ENCODE measurements around the gene TFIP11.

The TFIP11 gene

DNA sequence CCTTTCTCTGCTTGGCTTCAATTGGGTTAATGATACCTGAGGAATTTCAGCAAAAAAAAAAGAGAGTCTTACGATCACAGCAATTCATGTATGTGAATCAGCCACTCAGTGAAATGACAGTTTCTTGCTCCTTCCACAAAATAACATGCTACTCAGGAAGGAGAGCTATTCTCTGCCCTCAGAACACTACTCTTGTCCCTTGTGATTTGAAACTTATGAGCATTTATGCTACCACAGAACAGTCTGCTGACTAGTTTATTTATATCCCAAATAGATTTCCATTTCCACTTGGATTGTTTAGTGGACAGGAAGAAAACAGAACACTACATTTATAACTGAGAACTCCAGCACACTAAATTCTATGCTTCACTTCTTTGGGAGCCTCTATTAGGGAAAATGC lies 8.5 kb downstream of the TFIP11 start:
- no peak for DNase-seq (ENCODE audit: low read depth)

DNA sequence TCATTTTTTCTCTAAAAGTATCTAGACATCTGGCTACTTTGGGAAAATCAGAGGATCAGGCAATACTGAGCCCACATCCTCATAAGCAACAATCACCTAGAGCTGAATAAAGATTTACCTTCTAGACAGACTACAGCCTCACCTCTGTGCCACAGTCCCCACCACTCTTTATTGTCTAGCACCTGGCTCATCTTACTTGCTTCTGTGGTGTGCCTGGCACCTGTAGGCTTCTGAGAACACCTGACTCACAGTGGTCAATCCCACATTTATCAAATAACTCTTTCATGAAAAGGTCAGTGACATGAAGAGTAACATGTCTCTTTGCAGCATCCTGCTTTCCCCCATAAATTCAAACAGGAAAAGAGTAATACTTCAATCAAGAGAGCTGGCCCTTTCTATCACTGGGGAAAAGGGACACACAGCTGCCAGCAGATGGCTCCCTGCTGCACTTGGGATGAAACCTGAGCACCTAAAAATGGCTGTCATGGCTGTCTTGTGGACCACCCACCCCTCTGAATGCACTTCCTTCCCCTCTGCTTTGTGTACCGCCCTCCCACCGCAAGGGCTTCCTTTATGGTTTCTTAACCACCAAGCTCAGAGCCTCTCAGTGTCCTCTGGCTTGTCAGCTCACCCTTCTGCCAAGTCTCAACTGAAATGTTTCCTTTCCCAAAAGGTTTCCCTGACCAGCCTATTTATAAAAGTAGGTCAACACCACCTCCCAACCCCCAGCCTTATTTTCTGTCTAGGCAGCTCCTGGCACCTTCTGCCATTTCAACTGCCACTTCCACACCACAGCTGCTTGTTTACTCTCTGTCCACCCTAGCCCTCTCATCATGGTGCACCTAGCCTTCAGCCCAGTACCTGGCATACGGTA lies 9.3 kb downstream of the TFIP11 start:
- peak; percentile 38 for DNase-seq (ENCODE audit: low read depth)

DNA sequence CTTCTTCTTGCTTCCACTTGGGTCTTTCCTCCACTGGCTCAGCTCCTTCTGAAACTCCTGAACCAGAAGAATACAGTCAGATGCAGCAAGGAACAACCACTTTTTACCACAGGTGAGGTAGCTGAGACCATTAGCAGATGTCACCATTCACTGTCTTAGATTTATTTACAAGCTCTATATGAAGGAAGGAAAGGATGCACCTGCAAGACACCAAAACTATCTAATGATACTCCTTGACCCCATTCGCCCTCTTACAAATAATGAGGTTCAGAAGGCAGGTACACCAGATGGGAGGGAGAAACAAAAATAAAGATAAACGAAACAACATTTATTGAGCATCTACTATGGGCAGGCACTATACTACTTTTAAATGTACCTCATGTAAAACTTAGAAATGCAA lies 10.3 kb downstream of the TFIP11 start:
- DNase-seq (ENCODE audit: low read depth), result no peak

DNA sequence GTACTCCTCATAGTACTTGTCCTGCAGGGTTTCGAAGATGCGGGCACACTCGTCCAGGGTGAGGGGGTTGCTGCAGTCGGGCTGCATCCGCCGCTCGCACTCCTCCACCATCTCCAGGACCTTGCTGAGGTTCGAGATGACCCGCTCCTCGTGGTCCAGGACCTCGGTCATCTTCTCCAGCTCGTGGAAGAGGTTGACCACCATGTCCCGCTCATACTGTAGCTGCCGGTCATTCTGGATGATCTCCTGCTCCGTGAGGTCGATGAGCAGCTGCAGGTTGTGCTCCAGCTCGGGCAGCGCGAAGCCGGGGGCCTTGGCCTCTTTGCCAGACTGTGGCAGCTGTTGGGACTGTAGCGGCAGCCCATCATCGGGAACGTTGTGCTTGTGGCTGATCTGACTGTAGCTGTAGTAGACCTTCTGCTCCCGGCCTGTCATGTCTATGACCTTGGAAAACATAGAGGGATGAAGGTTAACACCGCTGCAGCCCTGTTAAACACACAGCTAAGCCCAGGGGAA lies 13.0 kb downstream of the TFIP11 start:
- no peak for DNase-seq (ENCODE audit: low read depth)

DNA sequence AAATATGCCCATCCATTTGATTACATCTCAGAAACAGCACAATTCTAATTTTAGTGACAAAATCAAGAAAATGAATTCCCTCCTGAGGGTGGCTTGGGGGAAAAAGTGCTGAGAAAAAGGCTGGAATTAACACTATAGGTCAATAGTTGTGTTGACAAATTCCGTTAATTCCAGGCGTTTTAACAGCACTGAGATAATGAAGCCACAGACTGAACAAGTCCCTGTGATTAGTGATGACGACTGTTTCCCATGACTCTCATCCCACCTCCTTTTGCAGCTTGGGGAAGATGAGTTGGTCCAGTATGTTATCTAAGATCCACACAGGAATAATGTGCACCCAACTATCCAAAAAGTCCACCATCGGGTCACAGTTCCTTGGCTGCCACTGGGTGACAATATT lies 15.8 kb downstream of the TFIP11 start:
- DNase-seq (ENCODE audit: low read depth), result no peak

DNA sequence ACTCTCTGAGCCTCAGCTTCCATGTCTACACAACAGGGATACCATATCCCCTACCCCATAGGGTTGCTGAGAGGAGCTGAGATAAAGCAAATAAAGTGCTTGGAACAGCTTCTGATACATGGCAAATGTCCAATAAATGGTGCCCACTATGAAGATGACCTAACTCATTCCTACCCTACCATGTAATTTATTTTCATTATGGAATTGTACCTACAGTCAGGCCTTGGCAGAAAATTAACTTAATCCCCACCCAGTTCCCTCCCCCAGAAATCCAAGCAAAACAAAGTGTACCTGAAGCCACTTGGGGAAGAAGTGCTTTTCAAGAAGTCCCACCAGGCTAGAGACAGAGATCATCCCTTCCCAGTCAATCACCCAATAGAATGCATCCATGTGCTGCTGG lies 17.8 kb downstream of the TFIP11 start:
- DNase-seq (ENCODE audit: low read depth), result no peak

DNA sequence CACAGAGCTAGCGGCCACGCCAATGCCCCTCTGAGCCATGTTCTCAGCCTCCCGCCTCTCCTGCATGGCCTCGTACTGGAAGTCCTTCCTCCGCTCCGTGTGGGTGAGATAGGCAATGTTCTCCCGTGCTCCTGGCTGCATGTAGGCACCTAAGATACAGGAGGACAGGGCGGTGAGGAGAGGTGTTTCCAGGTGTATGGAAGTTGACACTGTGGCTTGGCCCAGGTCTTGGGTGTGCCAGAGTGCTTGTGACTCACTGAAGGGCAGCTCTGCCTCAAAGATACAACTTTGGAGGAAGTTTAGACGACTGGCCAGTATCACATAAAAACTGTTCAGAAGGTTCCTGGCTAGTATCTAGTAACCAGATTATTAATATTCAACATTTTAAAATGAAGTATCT lies 20.1 kb downstream of the TFIP11 start:
- DNase-seq (ENCODE audit: low read depth), result no peak

DNA sequence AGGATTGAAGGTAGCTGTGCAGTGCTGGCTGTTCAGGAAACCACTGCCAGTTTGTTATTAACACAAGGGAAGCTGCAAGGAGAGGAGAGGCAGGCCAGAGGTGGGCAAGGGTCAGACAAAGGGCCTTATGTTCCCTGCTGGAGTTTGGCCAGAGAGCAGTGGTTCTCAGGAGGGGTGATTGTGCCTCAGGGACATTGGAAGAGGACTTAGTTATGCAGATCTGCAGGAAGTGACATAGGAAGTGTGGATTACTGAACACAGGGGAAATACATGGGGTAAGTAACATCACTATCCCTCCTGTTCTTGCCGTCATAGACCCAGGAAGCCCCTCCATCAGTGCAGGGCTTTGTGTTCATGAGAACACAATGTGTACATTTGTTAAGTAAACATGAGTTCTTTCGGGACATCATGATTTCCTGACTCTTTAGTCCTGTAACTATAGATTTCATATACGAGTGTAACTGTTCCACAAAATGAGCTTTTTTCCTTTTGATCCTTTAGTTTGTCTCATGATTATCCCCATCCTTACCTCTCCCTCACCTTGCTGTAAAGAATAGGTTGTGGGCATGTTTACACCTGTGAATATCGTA lies 22.7 kb downstream of the TFIP11 start:
- no peak for DNase-seq (ENCODE audit: low read depth)

DNA sequence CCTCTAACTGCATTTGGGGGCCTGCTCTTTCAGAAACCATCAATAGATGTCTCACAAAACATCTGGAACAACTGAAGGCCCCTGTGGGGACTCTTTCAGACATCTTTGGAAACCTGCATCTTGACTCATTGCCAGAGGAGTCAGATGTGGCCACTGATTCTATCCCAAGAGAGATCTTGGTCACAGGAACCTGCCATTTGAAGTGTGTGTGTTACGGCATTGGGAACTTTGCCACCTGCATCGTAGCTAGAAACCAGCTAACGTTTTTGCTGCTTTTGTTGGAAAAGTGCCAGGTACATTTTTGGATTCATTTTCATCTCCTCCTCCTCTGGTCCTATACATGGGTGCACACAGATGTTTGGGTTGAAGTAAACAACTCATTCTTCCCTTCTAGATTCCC lies 24.3 kb downstream of the TFIP11 start:
- DNase-seq (ENCODE audit: low read depth), result no peak

DNA sequence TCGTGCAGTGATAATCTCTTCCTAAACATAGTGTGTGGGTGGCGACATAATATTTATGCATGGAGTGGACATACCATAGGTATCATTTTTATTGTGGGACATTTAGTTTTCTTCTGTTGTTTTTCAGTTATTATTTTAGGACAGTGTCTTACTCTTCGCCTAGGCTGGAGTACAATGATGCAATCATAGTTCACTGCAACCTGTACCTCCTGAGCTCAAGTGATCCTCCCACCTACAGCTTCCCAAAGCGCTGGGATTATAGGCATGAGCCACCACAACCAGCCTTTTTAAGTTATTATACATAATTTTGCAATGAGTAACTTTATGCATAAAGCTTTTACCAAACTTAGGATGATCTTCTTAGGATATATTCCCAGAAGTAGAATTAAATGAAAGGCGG lies 25.9 kb downstream of the TFIP11 start:
- no peak for DNase-seq (ENCODE audit: low read depth)

DNA sequence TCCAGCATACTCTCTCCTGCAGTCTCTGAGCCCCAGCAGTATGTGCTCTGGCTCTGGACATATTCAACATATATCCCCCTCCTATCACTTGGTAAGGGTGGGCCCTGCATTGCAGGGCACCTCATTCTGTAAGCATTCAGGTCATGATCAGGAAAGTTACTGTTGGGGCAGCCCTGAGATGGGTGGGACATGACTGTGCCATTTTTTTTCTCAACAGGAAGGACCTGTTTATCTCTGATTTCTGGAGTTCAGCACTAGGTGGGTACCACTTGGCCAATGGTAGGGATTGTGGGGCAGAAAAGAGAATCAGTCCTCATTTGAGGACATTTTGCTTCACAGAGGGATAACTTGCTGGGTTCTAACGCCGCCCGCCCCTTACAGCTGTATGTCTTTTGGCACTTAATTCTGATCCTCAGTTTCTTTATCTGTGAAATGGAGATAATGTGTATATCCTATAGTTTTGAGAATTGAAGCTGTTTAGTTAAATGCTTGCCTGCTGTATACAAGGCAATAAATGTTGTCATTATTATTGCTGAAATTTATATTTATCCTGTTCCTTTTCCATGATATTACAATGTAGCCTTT lies 26.4 kb downstream of the TFIP11 start:
- no peak for DNase-seq (ENCODE audit: low read depth)

DNA sequence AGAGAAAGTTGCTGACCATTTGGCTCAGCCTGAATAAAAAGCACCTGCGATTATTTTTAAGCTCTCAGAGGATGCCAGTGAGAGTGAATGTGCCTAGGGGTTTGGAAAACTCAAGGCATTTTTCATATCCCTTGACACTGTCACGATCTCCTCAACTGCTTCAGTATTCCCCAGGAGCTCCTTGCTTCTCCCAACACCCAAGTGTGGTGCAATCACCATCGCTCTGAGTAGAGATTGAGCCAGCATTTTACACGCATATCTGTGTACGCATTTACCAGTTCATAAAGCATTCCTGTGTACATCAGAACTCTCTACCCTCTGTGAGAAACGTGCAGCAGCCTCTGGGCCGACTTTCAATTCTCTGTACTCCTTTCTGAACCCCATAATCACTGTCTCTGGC lies 27.3 kb downstream of the TFIP11 start:
- no peak for DNase-seq (ENCODE audit: low read depth)

DNA sequence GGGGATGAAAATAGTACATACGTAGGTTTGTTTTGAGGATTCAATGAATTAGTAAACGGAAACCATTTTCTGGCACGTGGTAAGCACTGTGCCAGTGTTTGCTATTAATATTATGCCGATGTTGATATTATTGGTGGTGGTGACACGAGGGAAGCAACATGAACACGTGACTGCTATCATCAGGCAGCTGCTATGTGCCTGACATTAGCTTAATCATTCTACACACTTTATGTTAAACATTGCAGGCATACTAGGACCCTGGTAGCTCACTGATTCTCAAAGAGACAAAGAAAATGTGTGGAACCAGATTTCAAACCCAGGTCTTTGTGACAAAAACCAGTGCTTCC lies 27.9 kb downstream of the TFIP11 start:
- no peak for DNase-seq (ENCODE audit: low read depth)

DNA sequence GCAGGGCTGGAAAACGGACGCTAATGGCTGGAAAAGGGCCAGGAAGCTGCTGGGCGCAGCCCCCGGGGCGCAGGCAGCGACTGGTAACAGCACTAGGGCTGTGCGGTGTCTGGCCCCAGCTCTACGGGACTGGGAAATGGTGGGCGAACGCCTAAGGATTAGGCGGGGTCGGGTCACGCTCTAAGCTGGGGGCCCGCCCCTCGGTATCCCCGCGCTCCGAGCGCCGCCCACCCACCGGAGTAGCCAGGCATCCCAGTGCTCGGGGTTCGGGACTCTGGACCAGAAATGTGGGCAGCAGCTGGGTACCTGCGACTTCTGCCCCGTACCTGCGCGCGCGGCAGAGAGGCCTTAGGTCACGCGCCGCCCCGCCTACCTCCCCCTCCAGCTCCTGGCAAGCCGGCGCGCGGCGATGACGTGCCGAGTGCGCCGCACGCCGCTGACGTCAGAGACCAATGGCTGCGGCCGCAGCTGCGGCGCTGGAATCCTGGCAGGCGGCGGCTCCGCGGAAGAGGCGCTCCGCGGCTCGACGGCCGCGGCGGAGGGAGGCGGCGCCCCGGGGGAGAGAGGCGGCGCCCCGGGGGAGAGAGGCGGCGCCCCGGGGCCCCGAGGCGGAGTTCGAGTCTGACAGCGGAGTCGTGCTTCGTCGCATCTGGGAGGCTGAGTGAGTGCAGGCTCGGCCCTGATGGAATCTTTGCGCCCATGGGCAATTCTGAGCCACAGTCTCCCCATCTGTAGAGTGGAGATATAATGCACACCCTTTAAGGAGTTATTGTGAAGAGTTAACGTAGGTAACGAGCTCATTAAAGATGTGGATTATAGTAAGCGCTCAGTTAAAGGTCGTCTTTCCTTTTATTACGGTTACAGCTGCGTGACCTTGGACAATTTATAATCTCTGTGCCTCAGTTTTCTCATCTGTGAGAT lies 28.6 kb downstream of the TFIP11 start, which contains the start of the genes HPS4 and SRRD:
Gene HPS4 (minus strand): TSS at position 345 of the 921 bp plus-strand sequence. CDS start 2,021 bp downstream, outside the sequence.
Gene SRRD (plus strand): TSS at position 439 of the 921 bp plus-strand sequence. CDS start 14 bp downstream, at position 453.
- peak; percentile 77 for DNase-seq (ENCODE audit: low read depth)

DNA sequence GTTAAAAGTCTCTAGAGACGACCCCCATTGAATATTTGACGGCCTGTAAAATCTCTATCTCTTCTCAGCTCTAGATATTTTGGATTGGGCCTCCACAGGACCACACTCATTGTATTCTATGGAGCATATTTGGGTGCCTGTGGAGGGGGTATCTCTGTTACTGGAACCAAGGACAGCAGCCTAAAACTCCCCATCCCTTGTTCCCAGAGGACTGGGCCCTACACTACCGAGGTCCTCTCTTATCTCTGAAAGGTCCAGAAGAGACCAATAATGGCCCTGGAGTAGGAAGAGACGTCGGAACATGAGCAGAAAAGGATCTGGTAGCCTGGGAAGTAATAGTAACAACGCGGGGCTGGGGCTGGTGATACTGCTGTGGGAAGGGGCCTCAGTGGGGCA lies 29.2 kb downstream of the TFIP11 start:
- no peak for DNase-seq (ENCODE audit: low read depth)

DNA sequence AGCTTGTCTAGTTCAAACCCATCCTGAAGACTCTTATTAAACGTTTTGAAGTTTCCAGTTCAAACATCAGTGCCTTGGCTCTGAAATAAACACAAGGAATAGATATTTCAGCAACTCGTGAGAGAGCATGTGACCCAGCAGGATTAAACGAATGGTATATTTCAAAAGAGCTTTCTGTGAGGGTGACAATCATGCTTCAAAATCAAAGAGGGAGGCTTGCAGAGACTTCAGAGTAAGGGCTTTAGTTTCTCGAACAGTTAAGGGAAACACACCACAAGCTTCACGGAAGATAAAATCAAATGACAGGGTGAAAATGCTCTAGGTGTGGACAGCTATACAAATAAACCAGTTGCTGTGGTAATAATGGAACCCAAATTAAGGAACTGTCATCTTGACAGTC lies 30.1 kb downstream of the TFIP11 start:
- DNase-seq (ENCODE audit: low read depth), result no peak

DNA sequence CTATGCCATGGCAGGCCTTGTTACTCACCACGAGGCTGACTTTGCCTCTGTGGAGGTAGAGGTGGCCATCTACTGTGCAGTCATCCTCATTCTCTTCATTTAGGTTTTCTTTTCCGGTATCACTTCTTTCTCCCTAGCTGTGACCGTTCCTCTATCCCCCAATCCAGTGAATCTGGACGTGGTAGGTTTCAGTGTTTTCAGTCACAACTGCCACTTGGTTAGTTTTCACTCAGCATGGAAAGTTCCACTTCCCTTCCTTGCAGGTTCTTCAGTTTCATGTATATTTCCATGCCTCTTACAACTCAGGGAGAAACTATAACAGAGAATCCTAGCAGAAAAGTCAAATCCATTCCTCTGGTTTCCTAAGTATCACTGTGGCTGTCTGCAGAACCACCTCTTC lies 30.6 kb downstream of the TFIP11 start:
- no peak for DNase-seq (ENCODE audit: low read depth)

DNA sequence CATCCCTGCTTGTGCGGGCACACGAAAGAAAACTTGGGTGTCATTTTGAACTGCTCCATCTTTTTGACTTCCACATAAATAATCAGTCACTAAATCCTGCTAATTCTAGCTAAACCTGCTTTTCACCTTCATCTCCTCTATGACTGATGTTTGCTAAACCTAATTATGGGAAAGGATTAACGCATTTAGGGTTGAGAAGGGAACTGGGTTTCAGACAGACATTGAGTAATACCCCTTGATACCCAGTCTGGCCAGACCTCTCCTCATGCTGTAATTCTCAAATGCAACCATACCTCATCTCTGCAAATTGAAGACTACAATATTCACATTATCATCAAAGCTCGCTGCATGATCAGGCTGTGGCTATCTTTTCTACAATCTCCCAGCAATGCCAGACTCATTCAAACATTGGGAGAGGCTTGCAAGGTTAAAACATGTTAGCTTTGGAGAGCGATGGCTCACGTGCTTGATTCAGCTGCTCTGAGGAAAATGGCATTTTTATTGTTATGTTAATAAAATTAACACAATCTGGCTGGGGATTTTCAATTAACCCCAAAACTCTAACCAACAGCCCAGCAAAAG lies 31.1 kb downstream of the TFIP11 start:
- no peak for DNase-seq (ENCODE audit: low read depth)

DNA sequence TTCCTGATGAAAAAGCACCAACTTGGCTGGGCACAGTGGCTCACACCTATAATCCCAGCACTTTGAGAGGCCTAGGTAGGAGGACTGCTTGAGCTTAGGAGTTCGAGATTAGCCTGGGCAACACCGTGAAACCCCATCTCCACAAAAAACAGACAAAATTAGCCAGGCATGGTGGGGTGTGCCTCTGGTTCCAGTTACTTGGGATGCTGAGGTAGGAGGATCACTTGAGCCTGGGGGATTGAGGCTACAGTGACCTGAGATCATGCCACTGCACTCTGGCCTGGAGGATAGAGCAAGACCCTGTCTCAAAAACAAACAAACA lies 31.7 kb downstream of the TFIP11 start:
- no peak for DNase-seq (ENCODE audit: low read depth)

DNA sequence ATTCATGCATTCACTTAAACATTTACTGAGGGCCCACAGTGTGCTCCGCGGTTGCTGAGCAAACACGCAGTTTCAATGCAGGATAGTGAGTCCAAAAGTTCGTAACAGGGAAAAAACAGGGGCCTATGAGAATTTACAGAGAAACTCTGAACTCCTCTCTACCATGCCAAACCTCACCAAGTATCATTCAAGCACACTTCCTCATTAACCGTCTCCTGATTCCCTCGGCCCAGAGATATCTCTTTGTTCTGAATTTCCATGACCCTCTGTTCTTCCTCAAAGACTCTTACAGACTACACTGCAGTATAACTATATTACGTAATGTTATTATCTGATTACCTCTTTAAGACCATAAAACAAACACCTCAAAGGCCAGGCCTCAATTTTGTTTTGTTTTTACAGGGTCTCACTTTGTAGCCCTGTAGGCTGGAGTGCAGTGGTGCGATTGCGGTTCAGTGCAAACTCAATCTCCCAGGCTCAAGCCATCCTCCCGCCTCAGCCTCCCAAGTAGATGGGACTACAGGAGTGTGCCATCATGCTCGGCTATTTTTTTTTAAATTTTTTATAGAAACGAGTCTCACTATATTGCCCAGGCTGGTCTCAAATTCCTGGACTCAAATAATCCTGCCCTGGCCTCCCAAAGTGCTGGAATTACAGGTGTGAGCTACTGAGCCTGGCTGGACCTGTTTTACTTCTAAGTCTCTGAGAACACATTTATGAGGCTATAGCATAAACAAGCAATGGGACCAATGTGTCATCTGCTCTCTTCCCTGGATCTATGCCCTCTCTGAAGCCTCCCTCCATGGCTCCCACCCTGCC lies 32.3 kb downstream of the TFIP11 start:
- DNase-seq (ENCODE audit: low read depth), result no peak
